HCT116 (cell line): ENCODE measurements around the gene FNDC5. TPM values are rescaled to one million over a fixed set of nuclear protein-coding genes. Genes with fewer than 3 reads are reported as not detected.

Source experiments
- ATAC-seq: fragments of 200-7000 bp; cut with Tn5 transposase; 2 replicates; pipeline ENCODE4 v1.9.1; 2020; ENCODE audit warnings: mild to moderate bottlenecking, moderate library complexity
- BruUV-seq: library from RNA; stranded (reverse); fragments of 400-500 nt; replicated peaks from 2 replicates; lab custom pipeline; 2021; lab: Mats Ljungman, UMichigan
- CTCF ChIA-PET: fragments of 300-600 bp; sonication (Branson Sonifier 250); formaldehyde crosslinking; loops from one replicate; lab custom pipeline; 2021; ENCODE audit warnings: antibody characterized with exemption; lab: Charles Lee
- POLR2A ChIA-PET: fragments of 300-600, 350-600 bp; sonication (Branson Sonifier 250); formaldehyde crosslinking; loops from one replicate; lab custom pipeline; 2021; ENCODE audit warnings: antibody characterized with exemption; lab: Charles Lee
- RAD21 ChIA-PET, 2 experiments: fragments of 300-600 bp; sonication (Branson Sonifier 250); formaldehyde crosslinking; loops; one replicate each; lab custom pipeline; 2023; ENCODE audit warnings: low total read pairs in 2 of 2; ENCODE audit not compliant: uncharacterized antibody in 2 of 2, unreplicated experiment in 2 of 2, low non-redundant PET in 1 of 2; lab: Charles Lee
- DNase-seq: peaks from one replicate; pipeline ENCODE4 v3.0.0-alpha.2; 2010; ENCODE audit warnings: low read depth, low spot score
- H2AFZ ChIP-seq: fragments of 200-600 bp; shearing (Covaris generic), sonication (generic); 2 replicates; pipeline ENCODE4 v1.6.1; 2017; ENCODE audit warnings: low read depth, mixed run types, mixed read lengths, antibody characterized with exemption, low read length; ENCODE audit not compliant: poor library complexity, severe bottlenecking
- H3K27ac ChIP-seq: 2 replicates; pipeline ENCODE4 v1.5.1; 2012; ENCODE audit warnings: low read depth, low read length
- H3K27me3 ChIP-seq: fragments of 200-600 bp; sonication (generic); 2 replicates; pipeline ENCODE4 v1.6.1; 2016; ENCODE audit warnings: mixed run types, low read length, mixed read lengths; ENCODE audit not compliant: insufficient read depth
- H3K36me3 ChIP-seq, 2 experiments: fragments of 200-500 bp in 1 of 2; fragments of 200-600 bp in 1 of 2; sonication (Bioruptor generic) in 1 of 2; sonication (generic) in 1 of 2; 2 replicates each; pipeline versions ENCODE4 v1.5.1 to v1.6.1; 2014 to 2016; ENCODE audit warnings: low read length in 2 of 2, inconsistent platforms in 1 of 2, mixed read lengths in 1 of 2, mixed run types in 1 of 2; ENCODE audit not compliant: insufficient read depth in 2 of 2, control insufficient read depth in 1 of 2
- H3K4me1 ChIP-seq, 2 experiments: fragments of 200-600 bp in 1 of 2; sonication (generic) in 1 of 2; 2 replicates each; pipeline versions ENCODE4 v1.5.1 to v1.6.1; 2012 to 2017; ENCODE audit warnings: low read length in 2 of 2, inconsistent platforms in 1 of 2, mild to moderate bottlenecking in 1 of 2, mixed read lengths in 1 of 2, mixed run types in 1 of 2, moderate library complexity in 1 of 2; ENCODE audit not compliant: insufficient read depth in 2 of 2, control insufficient read depth in 1 of 2
- H3K4me2 ChIP-seq: fragments of 200-600 bp; sonication (generic); 2 replicates; pipeline ENCODE4 v1.6.1; 2017; ENCODE audit warnings: mixed run types, low read length, mixed read lengths
- H3K4me3 ChIP-seq, 2 experiments: fragments of 200-600 bp in 1 of 2; sonication (generic) in 1 of 2; replicated peaks in 1 of 2; 2 replicates each; pipeline ENCODE4 v1.5.1; 2011 to 2016; ENCODE audit warnings: low read length in 2 of 2, control low read depth in 1 of 2, low read depth in 1 of 2, mild to moderate bottlenecking in 1 of 2, mixed read lengths in 1 of 2, mixed run types in 1 of 2
- H3K79me2 ChIP-seq: fragments of 200-600 bp; sonication (generic); 2 replicates; pipeline ENCODE4 v1.6.1; 2017; ENCODE audit warnings: mild to moderate bottlenecking, mixed run types, low read length, moderate library complexity, mixed read lengths; ENCODE audit not compliant: insufficient read depth
- H3K9ac ChIP-seq: fragments of 200-600 bp; sonication (generic); 2 replicates; pipeline ENCODE4 v1.6.1; 2016; ENCODE audit warnings: low read length, mixed read lengths
- H3K9me2 ChIP-seq: fragments of 200-600 bp; sonication (generic), shearing (Covaris generic); 2 replicates; pipeline ENCODE4 v1.6.1; 2017; ENCODE audit warnings: mixed run types, mild to moderate bottlenecking, moderate library complexity; ENCODE audit not compliant: insufficient read depth
- H3K9me3 ChIP-seq, 2 experiments: fragments of 200-500 bp in 1 of 2; fragments of 200-600 bp in 1 of 2; sonication (Bioruptor generic) in 1 of 2; sonication (generic) in 1 of 2; 2 replicates each; pipeline ENCODE4 v1.6.1; 2014 to 2017; ENCODE audit warnings: low read length in 2 of 2, mixed read lengths in 2 of 2, inconsistent platforms in 1 of 2, low read depth in 1 of 2, mild to moderate bottlenecking in 1 of 2, mixed run types in 1 of 2, moderate library complexity in 1 of 2; ENCODE audit not compliant: control insufficient read depth in 1 of 2, insufficient read depth in 1 of 2
- H4K20me1 ChIP-seq: fragments of 200-600 bp; sonication (generic), shearing (Covaris generic); 2 replicates; pipeline ENCODE4 v1.6.1; 2017; ENCODE audit warnings: mixed run types, mild to moderate bottlenecking, moderate library complexity; ENCODE audit not compliant: insufficient read depth
- ATF3 ChIP-seq: IDR thresholded peaks from 2 replicates; pipeline ENCODE4 v1.6.1; 2012
- CEBPB ChIP-seq: IDR thresholded peaks from 2 replicates; pipeline ENCODE4 v1.6.1; 2012; ENCODE audit warnings: low read depth
- EZH2 ChIP-seq: fragments of 200-600 bp; sonication (generic); IDR thresholded peaks from 2 replicates; pipeline ENCODE4 v1.6.1; 2017; ENCODE audit warnings: antibody characterized with exemption, mixed run types
- EZH2phosphoT487 ChIP-seq: fragments of 200-600 bp; IDR thresholded peaks from 2 replicates; pipeline ENCODE4 v1.6.1; 2018; ENCODE audit warnings: antibody characterized with exemption, borderline replicate concordance
- JUND ChIP-seq: IDR thresholded peaks from 2 replicates; pipeline ENCODE4 v1.6.1; 2012
- POLR2A ChIP-seq: IDR thresholded peaks from 2 replicates; pipeline ENCODE4 v1.7.0; 2011; ENCODE audit warnings: borderline replicate concordance; ENCODE audit not compliant: insufficient read depth, insufficient read length; ENCODE audit errors: extremely low read depth
- POLR2AphosphoS5 ChIP-seq: IDR thresholded peaks from 2 replicates; pipeline ENCODE4 v1.6.1; 2011; ENCODE audit warnings: mild to moderate bottlenecking, low read depth, low read length, moderate library complexity
- RAD21 ChIP-seq: IDR thresholded peaks from 2 replicates; pipeline ENCODE4 v1.6.1; 2012; ENCODE audit warnings: low read depth, mild to moderate bottlenecking
- SIN3A ChIP-seq: IDR thresholded peaks from 2 replicates; pipeline ENCODE4 v1.6.1; 2012; ENCODE audit warnings: low read depth
- SRF ChIP-seq: IDR thresholded peaks from 2 replicates; pipeline ENCODE4 v1.6.1; 2012; ENCODE audit warnings: low read depth
- TCF7L2 ChIP-seq: IDR thresholded peaks from 2 replicates; pipeline ENCODE4 v1.7.0; 2011; ENCODE audit warnings: borderline replicate concordance, inconsistent platforms; ENCODE audit not compliant: insufficient read depth, insufficient read length; ENCODE audit errors: extremely low read depth
- ZBTB33 ChIP-seq: IDR thresholded peaks from 2 replicates; pipeline ENCODE4 v1.6.1; 2011; ENCODE audit warnings: mild to moderate bottlenecking, low read length, moderate library complexity; ENCODE audit not compliant: insufficient replicate concordance; ENCODE audit errors: extremely low read depth
- ZNF274 ChIP-seq: fragments of 200-500 bp; sonication (Bioruptor generic); IDR thresholded peaks from 2 replicates; pipeline ENCODE4 v1.6.1; 2014; ENCODE audit warnings: mild to moderate bottlenecking, low read depth, low read length, inconsistent platforms
- intact Hi-C: fragments of 100-400 bp; cut with micrococcal nuclease; formaldehyde crosslinking; loops from 2 replicates; pipeline ENCODE4 v1.10.0; 2022
- total RNA-seq: library from RNA; stranded (reverse); gene quantifications from one replicate; pipeline ENCODE4 v1.2.1, GENCODE V29; 2021; ENCODE audit not compliant: unreplicated experiment

Gene FNDC5
- total RNA-seq, 1 experiment from 2014 or later = not detected

- intact Hi-C loops = no loop called here
- RAD21 ChIA-PET = no interaction called here
- peak overlapping the region; percentile 76 for H3K4me2 ChIP-seq
Measured at GRCh38 chr1:32894019-32894600, 23.4 kb upstream of the FNDC5 start.

More at GRCh38 chr1:32894019-32894600, 23.4 kb upstream of the FNDC5 start:
- Histone ChIP-seq H3K9me3 (no peaks in the 10 kb centered on the region), H3K27ac (no peak overlapping the region), H3K36me3 (peaks cover 0 to 8% of the 10 kb centered on the region in 2 experiments; a peak in 2 of 4 replicates), H2AFZ (no peak overlapping the region), H4K20me1 (no peaks in the 10 kb centered on the region), H3K27me3 (no peaks in the 10 kb centered on the region), H3K9me2 (no peaks in the 10 kb centered on the region), H3K4me3 (no peak overlapping the region), H3K9ac (no peak overlapping the region), H3K4me1 (peaks cover 0 to 14% of the 10 kb centered on the region in 2 experiments; a peak in 1 of 4 replicates), H3K79me2 (no peaks in the 10 kb centered on the region)
- no peak for TF ChIP-seq EZH2phosphoT487
- TF ChIP-seq POLR2A = no peak
- no peak for TF ChIP-seq ZBTB33
- TF ChIP-seq POLR2AphosphoS5 = no peak
- no peak for TF ChIP-seq CEBPB
- no peak for TF ChIP-seq SIN3A
- no peak for TF ChIP-seq TCF7L2
- TF ChIP-seq RAD21 = no peak
- TF ChIP-seq EZH2 = no peak
- no peak for TF ChIP-seq ATF3
- TF ChIP-seq SRF = no peak
- no peak for TF ChIP-seq JUND
- TF ChIP-seq ZNF274 = no peak
- BruUV-seq = no TSS peak
- DNase-seq (no peak), ATAC-seq (no peak)
- POLR2A ChIA-PET = no interaction called here
- CTCF ChIA-PET = interaction anchor here (0.6 to 1.8 kb wide), 2 partner anchors 10 to 1899 kb away, joined by 3 to 4 read pairs; no protein-coding TSS in a partner anchor
